Calu3 (cell line): ENCODE data around the gene UGT1A9. TPM values are rescaled to one million over a fixed set of nuclear protein-coding genes. Genes with fewer than 3 reads are reported as not detected.

ENCODE experiments used
- BruUV-seq: library from RNA; stranded (reverse); fragments of 400-500 nt; replicated peaks from 2 replicates; lab custom pipeline; 2021; lab: Mats Ljungman, UMichigan
- CTCF ChIA-PET: fragments of 300-600 bp; sonication (Branson Sonifier 250); formaldehyde crosslinking; loops from one replicate; lab custom pipeline; 2022; ENCODE audit warnings: antibody characterized with exemption; lab: Charles Lee
- DNase-seq: peaks from one replicate; pipeline ENCODE4 v3.0.0; 2022
- H3K27ac Mint-ChIP-seq: one replicate; pipeline ENCODE4 v1.8.0; 2022; ENCODE audit warnings: mixed read lengths; ENCODE audit not compliant: unreplicated experiment
- H3K27me3 Mint-ChIP-seq: one replicate; pipeline ENCODE4 v1.8.0; 2022; ENCODE audit warnings: mixed read lengths; ENCODE audit not compliant: unreplicated experiment
- H3K36me3 Mint-ChIP-seq: one replicate; pipeline ENCODE4 v1.8.0; 2022; ENCODE audit warnings: mild to moderate bottlenecking, moderate library complexity, mixed read lengths; ENCODE audit not compliant: insufficient read depth, unreplicated experiment
- H3K4me1 Mint-ChIP-seq: one replicate; pipeline ENCODE4 v1.8.0; 2022; ENCODE audit warnings: mild to moderate bottlenecking, low read depth, mixed read lengths; ENCODE audit not compliant: unreplicated experiment
- H3K4me3 Mint-ChIP-seq: one replicate; pipeline ENCODE4 v1.8.0; 2022; ENCODE audit warnings: mild to moderate bottlenecking, low read depth, moderate library complexity, mixed read lengths; ENCODE audit not compliant: unreplicated experiment
- H3K9me3 Mint-ChIP-seq: one replicate; pipeline ENCODE4 v1.8.0; 2022; ENCODE audit warnings: low read depth, mixed read lengths; ENCODE audit not compliant: unreplicated experiment
- CTCF ChIP-seq: fragments of 200-600 bp; IDR thresholded peaks from one replicate; pipeline ENCODE4 v1.8.0; 2022; ENCODE audit warnings: antibody characterized with exemption; ENCODE audit not compliant: unreplicated experiment
- intact Hi-C: fragments of 100-400 bp; cut with micrococcal nuclease; formaldehyde crosslinking; loops from one replicate; pipeline ENCODE4 v1.10.0; 2022; ENCODE audit not compliant: unreplicated experiment
- total RNA-seq: library from RNA; stranded (reverse); gene quantifications from 2 replicates; pipeline ENCODE4 v1.2.3, GENCODE V29; 2022

Gene UGT1A9
- total RNA-seq, 1 experiment from 2014 or later: 4.3 TPM

GRCh38 chr2:233764264-233764663, 92.6 kb downstream of the UGT1A9 start:
- intact Hi-C loops: loop anchor here (5.0 to 10.0 kb wide), 2 partner anchors 72 to 129 kb away; partner anchors contain the start of genes UGT1A10 and UGT1A6
- TF ChIP-seq CTCF: no peak
- no TSS peak for BruUV-seq
- H3K36me3 Mint-ChIP-seq: peaks cover 22% of the 10 kb centered on the region
- peak overlapping the region; percentile 50 for H3K27ac Mint-ChIP-seq
- CTCF ChIA-PET: interaction anchor here (0.6 kb wide), 1 partner anchor 77 kb away, joined by 3 read pairs; no protein-coding TSS in a partner anchor
- H3K4me1 Mint-ChIP-seq: peaks cover 68% of the 10 kb centered on the region
- no peaks in the 10 kb centered on the region for H3K9me3 Mint-ChIP-seq
- H3K4me3 Mint-ChIP-seq: peak overlapping the region; percentile 45
- no peaks in the 10 kb centered on the region for H3K27me3 Mint-ChIP-seq
- peak; percentile 7 for DNase-seq

DNA sequence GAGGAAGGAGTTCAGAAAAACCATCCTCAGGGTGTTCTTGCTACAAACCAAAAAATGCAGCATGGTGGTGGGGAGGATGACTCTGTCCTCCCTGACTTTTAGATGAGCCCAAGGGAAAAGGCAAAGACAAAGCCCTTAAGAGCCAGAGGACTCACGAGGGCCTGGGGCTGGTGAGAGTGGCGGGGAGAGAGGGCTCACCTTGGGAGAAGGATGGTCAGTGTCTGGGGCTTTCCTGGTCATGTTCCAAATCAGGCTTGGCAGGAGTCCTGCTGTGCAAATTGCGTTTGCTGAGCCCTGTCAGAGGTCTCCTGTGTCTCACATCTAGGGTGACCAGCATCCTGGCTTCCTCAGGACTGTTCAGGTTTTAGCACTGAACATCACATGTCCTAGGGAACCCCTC, 93.1 kb downstream of the UGT1A9 start:
- CTCF ChIA-PET: interaction anchor here (0.6 kb wide), 1 partner anchor 77 kb away, joined by 3 read pairs; no protein-coding TSS in a partner anchor
- TF ChIP-seq CTCF: no peak
- no peaks in the 10 kb centered on the region for H3K9me3 Mint-ChIP-seq
- intact Hi-C loops: loop anchor here (5.0 to 10.0 kb wide), 2 partner anchors 72 to 130 kb away; partner anchors contain the start of genes UGT1A10 and UGT1A6
- peaks cover 24% of the 10 kb centered on the region for H3K36me3 Mint-ChIP-seq
- H3K4me3 Mint-ChIP-seq: peak overlapping the region; percentile 45
- no TSS peak for BruUV-seq
- DNase-seq: no peak
- peak overlapping the region; percentile 50 for H3K27ac Mint-ChIP-seq
- H3K4me1 Mint-ChIP-seq: peaks cover 63% of the 10 kb centered on the region
- no peaks in the 10 kb centered on the region for H3K27me3 Mint-ChIP-seq

- H3K4me1 Mint-ChIP-seq: peaks cover 47% of the 10 kb centered on the region
- CTCF ChIA-PET: no interaction called here
- no peak for DNase-seq
- no peak overlapping the region for H3K4me3 Mint-ChIP-seq
- BruUV-seq: no TSS peak
- no peak overlapping the region for H3K27ac Mint-ChIP-seq
- no peaks in the 10 kb centered on the region for H3K27me3 Mint-ChIP-seq
- TF ChIP-seq CTCF: no peak
- no peaks in the 10 kb centered on the region for H3K9me3 Mint-ChIP-seq
- H3K36me3 Mint-ChIP-seq: peaks cover 24% of the 10 kb centered on the region
- intact Hi-C loops: loop anchor here (2.0 to 10.0 kb wide), 2 partner anchors 38 to 132 kb away; partner anchors contain the start of genes UGT1A10 and UGT1A3
Observed at GRCh38 chr2:233766416-233766815, 94.7 kb downstream of the UGT1A9 start.

- CTCF ChIA-PET: no interaction called here
- Mint-ChIP-seq H3K36me3 (peaks cover 24% of the 10 kb centered on the region), H3K4me3 (no peak overlapping the region), H3K9me3 (no peaks in the 10 kb centered on the region), H3K27ac (no peak overlapping the region), H3K27me3 (no peaks in the 10 kb centered on the region), H3K4me1 (peaks cover 31% of the 10 kb centered on the region)
- intact Hi-C loops: loop anchor here (10.0 kb wide), 1 partner anchor 133 kb away; the partner anchor contains the start of gene UGT1A10
- no peak for TF ChIP-seq CTCF
- BruUV-seq: no TSS peak
- DNase-seq: no peak
Observed at GRCh38 chr2:233768076-233768475, 96.4 kb downstream of the UGT1A9 start.
